H1 (cell line): Measurements from ENCODE around the gene SRXN1. TPM values are rescaled to one million over a fixed set of nuclear protein-coding genes. Genes with fewer than 3 reads are reported as not detected.

Source experiments
- ATF3 ChIP-seq: IDR thresholded peaks from 2 replicates; pipeline ENCODE4 v1.6.1; 2011; ENCODE audit warnings: low read depth, mild to moderate bottlenecking, low read length; ENCODE audit not compliant: insufficient read depth
- CBX8 ChIP-seq: fragments of 300-800, 300-1000 bp; sonication (generic); IDR thresholded peaks from 2 replicates; pipeline ENCODE4 v1.7.1; 2016; ENCODE audit warnings: low read depth, low read length, borderline replicate concordance
- CHD7 ChIP-seq: fragments of 300-600 bp; sonication (generic); IDR thresholded peaks from 2 replicates; pipeline ENCODE4 v1.7.1; 2012; ENCODE audit warnings: low read length, moderate library complexity, mild to moderate bottlenecking, inconsistent platforms; ENCODE audit not compliant: insufficient replicate concordance
- CREB1 ChIP-seq: IDR thresholded peaks from 2 replicates; pipeline ENCODE4 v1.6.1; 2012; ENCODE audit warnings: inconsistent platforms
- FOSL1 ChIP-seq: IDR thresholded peaks from 2 replicates; pipeline ENCODE4 v1.6.1; 2011; ENCODE audit warnings: mild to moderate bottlenecking, low read depth, low read length, moderate library complexity; ENCODE audit not compliant: insufficient read depth
- MAX ChIP-seq: IDR thresholded peaks from 2 replicates; pipeline ENCODE4 v1.6.1; 2012; ENCODE audit warnings: inconsistent platforms
- POLR2AphosphoS5 ChIP-seq: IDR thresholded peaks from 2 replicates; pipeline ENCODE4 v1.6.1; 2011; ENCODE audit warnings: low read depth, low read length
- SP1 ChIP-seq: IDR thresholded peaks from 2 replicates; pipeline ENCODE4 v1.6.1; 2011; ENCODE audit warnings: low read depth, low read length
- SUZ12 ChIP-seq: fragments of 200-600 bp; sonication (generic); IDR thresholded peaks from 2 replicates; pipeline ENCODE4 v1.6.1; 2012; ENCODE audit warnings: mild to moderate bottlenecking, inconsistent platforms, low read length, moderate library complexity, mixed read lengths
- TAF1 ChIP-seq: IDR thresholded peaks from 2 replicates; pipeline ENCODE4 v1.6.1; 2011; ENCODE audit warnings: mild to moderate bottlenecking, low read depth, low read length
- polyA plus RNA-seq, 7 experiments: library from polyadenylated mRNA; depleted of rRNA in 3 of 7; stranded (reverse) in 5 of 7; unstranded in 2 of 7; fragments of >200 nt in 5 of 7; fragments of 200-250 nt in 2 of 7; gene quantifications; 1 replicate in 5 of 7; 2 replicates in 1 of 7; 4 replicates in 1 of 7; pipeline versions ENCODE4 v1.2.1 to v1.2.3, GENCODE V29; 2011 to 2013; ENCODE audit warnings: missing spikeins in 2 of 7, mixed read lengths in 2 of 7
- total RNA-seq: library from RNA; stranded (reverse); fragmentation: NEBNext Ultra II Directional; extraction: Animal tissue kit (Norgen Biotek cat#: 25700); gene quantifications from 2 replicates; pipeline ENCODE4 v1.2.1, GENCODE V29; 2021

SRXN1 gene
- total and polyA plus RNA-seq, 2 of the 8 experiments (the other 6 are each of a cell fraction or from before 2014, with no cell fraction given) = 12.2 to 15.8 TPM

- no peak for TF ChIP-seq CHD7
- no peak for TF ChIP-seq CREB1
- no peak for TF ChIP-seq FOSL1
- no peak for TF ChIP-seq MAX
- no peak for TF ChIP-seq SP1
- TF ChIP-seq ATF3 = no peak
- TF ChIP-seq TAF1 = no peak
- TF ChIP-seq SUZ12 = no peak
- TF ChIP-seq POLR2AphosphoS5 = no peak
- no peak for TF ChIP-seq CBX8
Measured at GRCh38 chr20:634148-634925, 18.7 kb downstream of the SRXN1 start (continued).
